H9 (cell line): ENCODE measurements around the gene BRK1. TPM values are rescaled to one million over a fixed set of nuclear protein-coding genes. Genes with fewer than 3 reads are reported as not detected.

ENCODE experiments used
- DNase-seq: peaks from one replicate; pipeline ENCODE4 v3.0.0-alpha.2; 2017
- H2AFZ ChIP-seq: one replicate; pipeline ENCODE4 v1.6.1; 2013; ENCODE audit warnings: mild to moderate bottlenecking, low read length, control low read depth, moderate library complexity
- H2AK5ac ChIP-seq: 2 replicates; pipeline ENCODE4 v1.6.1; 2013; ENCODE audit warnings: low read length, control low read depth, mixed read lengths; ENCODE audit not compliant: insufficient read length
- H2BK120ac ChIP-seq: one replicate; pipeline ENCODE4 v1.6.1; 2013; ENCODE audit warnings: low read depth, mild to moderate bottlenecking, low read length, control low read depth, inconsistent platforms; ENCODE audit not compliant: poor library complexity, severe bottlenecking
- H2BK12ac ChIP-seq: 2 replicates; pipeline ENCODE4 v1.6.1; 2013; ENCODE audit warnings: low read length, control low read depth, mixed read lengths, low read depth; ENCODE audit not compliant: insufficient read length
- H2BK15ac ChIP-seq: 2 replicates; pipeline ENCODE4 v1.6.1; 2013; ENCODE audit warnings: low read depth, low read length, control low read depth
- H2BK20ac ChIP-seq: one replicate; pipeline ENCODE4 v1.6.1; 2013; ENCODE audit warnings: low read depth, mild to moderate bottlenecking, low read length, control low read depth, inconsistent platforms; ENCODE audit not compliant: poor library complexity, severe bottlenecking
- H2BK5ac ChIP-seq: 2 replicates; pipeline ENCODE4 v1.6.1; 2013; ENCODE audit warnings: low read length, control low read depth, mixed read lengths; ENCODE audit not compliant: insufficient read length
- H3K14ac ChIP-seq: 2 replicates; pipeline ENCODE4 v1.6.1; 2013; ENCODE audit warnings: low read length, control low read depth; ENCODE audit not compliant: insufficient read depth
- H3K18ac ChIP-seq: 2 replicates; pipeline ENCODE4 v1.6.1; 2013; ENCODE audit warnings: low read depth, mild to moderate bottlenecking, mixed read lengths, low read length, control low read depth; ENCODE audit not compliant: insufficient read length
- H3K23ac ChIP-seq: 2 replicates; pipeline ENCODE4 v1.6.1; 2013; ENCODE audit warnings: low read length, control low read depth, mixed read lengths, low read depth; ENCODE audit not compliant: insufficient read length
- H3K23me2 ChIP-seq: 2 replicates; pipeline ENCODE4 v1.6.1; 2013; ENCODE audit warnings: low read depth, mild to moderate bottlenecking, mixed read lengths, low read length, control low read depth; ENCODE audit not compliant: insufficient read length, poor library complexity, severe bottlenecking
- H3K27ac ChIP-seq: 2 replicates; pipeline ENCODE4 v1.5.1; 2013; ENCODE audit warnings: low read length, control low read depth, mixed read lengths, low read depth; ENCODE audit not compliant: insufficient read length
- H3K27me3 ChIP-seq: 2 replicates; pipeline ENCODE4 v1.6.1; 2013; ENCODE audit warnings: low read length, control low read depth, inconsistent platforms; ENCODE audit not compliant: insufficient read depth
- H3K4ac ChIP-seq: 2 replicates; pipeline ENCODE4 v1.6.1; 2013; ENCODE audit warnings: low read depth, mild to moderate bottlenecking, control low read depth, inconsistent platforms, low read length, moderate library complexity
- H3K4me1 ChIP-seq: 2 replicates; pipeline ENCODE4 v1.6.1; 2013; ENCODE audit warnings: low read length, control low read depth, inconsistent platforms; ENCODE audit not compliant: insufficient read depth
- H3K4me2 ChIP-seq: 2 replicates; pipeline ENCODE4 v1.6.1; 2013; ENCODE audit warnings: low read length, control low read depth, mixed read lengths; ENCODE audit not compliant: insufficient read length, insufficient read depth
- H3K56ac ChIP-seq: 2 replicates; pipeline ENCODE4 v1.6.1; 2013; ENCODE audit warnings: low read depth, mild to moderate bottlenecking, mixed read lengths, low read length, control low read depth; ENCODE audit not compliant: insufficient read length
- H3K79me1 ChIP-seq: 2 replicates; pipeline ENCODE4 v1.6.1; 2013; ENCODE audit warnings: low read depth, mild to moderate bottlenecking, moderate library complexity, low read length, control low read depth, inconsistent platforms; ENCODE audit not compliant: insufficient read depth, poor library complexity, severe bottlenecking
- H3K79me2 ChIP-seq: 2 replicates; pipeline ENCODE4 v1.6.1; 2013; ENCODE audit warnings: low read length, control low read depth, inconsistent platforms; ENCODE audit not compliant: insufficient read depth
- H3K9ac ChIP-seq: 2 replicates; pipeline ENCODE4 v1.6.1; 2013; ENCODE audit warnings: low read length, control low read depth, mixed read lengths; ENCODE audit not compliant: insufficient read length; ENCODE audit errors: extremely low read depth
- H3K9me3 ChIP-seq: one replicate; pipeline ENCODE4 v1.6.1; 2013; ENCODE audit warnings: low read depth, low read length, inconsistent platforms; ENCODE audit not compliant: control insufficient read depth
- H3T11ph ChIP-seq: one replicate; pipeline ENCODE4 v1.6.1; 2013; ENCODE audit warnings: mild to moderate bottlenecking, low read length, control low read depth, inconsistent platforms
- H4K20me1 ChIP-seq: one replicate; pipeline ENCODE4 v1.6.1; 2013; ENCODE audit not compliant: control insufficient read depth, insufficient read length, insufficient read depth
- H4K5ac ChIP-seq: 2 replicates; pipeline ENCODE4 v1.6.1; 2013; ENCODE audit warnings: low read depth, mild to moderate bottlenecking, mixed read lengths, low read length, control low read depth; ENCODE audit not compliant: insufficient read length
- H4K8ac ChIP-seq: replicated peaks from 2 replicates; pipeline ENCODE4 v1.6.1; 2013; ENCODE audit warnings: low read length, control low read depth, mixed read lengths, low read depth; ENCODE audit not compliant: insufficient read length
- H4K91ac ChIP-seq: 2 replicates; pipeline ENCODE4 v1.6.1; 2013; ENCODE audit warnings: low read depth, mild to moderate bottlenecking, moderate library complexity, mixed read lengths, low read length, control low read depth; ENCODE audit not compliant: insufficient read length
- H3K27ac Mint-ChIP-seq, 3 experiments: 2 replicates in 2 of 3; 3 replicates in 1 of 3; pipeline ENCODE4 v1.8.0; 2020 to 2021; ENCODE audit warnings: mixed read lengths in 3 of 3, mild to moderate bottlenecking in 1 of 3, moderate library complexity in 1 of 3
- H3K27me3 Mint-ChIP-seq: 2 replicates; pipeline ENCODE4 v1.8.0; 2021; ENCODE audit warnings: low read depth, mild to moderate bottlenecking, moderate library complexity, mixed read lengths
- H3K36me3 Mint-ChIP-seq, 3 experiments: 2 replicates in 2 of 3; 3 replicates in 1 of 3; pipeline ENCODE4 v1.8.0; 2020 to 2021; ENCODE audit warnings: low read depth in 3 of 3, mixed read lengths in 3 of 3; ENCODE audit not compliant: insufficient read depth in 1 of 3
- H3K4me1 Mint-ChIP-seq, 2 experiments: 2 replicates each; pipeline ENCODE4 v1.8.0; 2020; ENCODE audit warnings: mixed read lengths in 2 of 2
- H3K4me3 Mint-ChIP-seq, 2 experiments: 2 replicates in 1 of 2; 3 replicates in 1 of 2; pipeline ENCODE4 v1.8.0; 2020 to 2021; ENCODE audit warnings: mild to moderate bottlenecking in 2 of 2, mixed read lengths in 2 of 2, moderate library complexity in 1 of 2
- H3K9me3 Mint-ChIP-seq, 2 experiments: 2 replicates in 1 of 2; 3 replicates in 1 of 2; pipeline ENCODE4 v1.8.0; 2020; ENCODE audit warnings: mild to moderate bottlenecking in 2 of 2, mixed read lengths in 2 of 2, moderate library complexity in 1 of 2
- CTCF ChIP-seq: fragments of 200-600 bp; sonication (generic); conservative IDR thresholded peaks from 3 replicates; pipeline ENCODE4 v1.8.0; 2021; ENCODE audit warnings: antibody characterized with exemption, mild to moderate bottlenecking
- total RNA-seq: library from RNA; stranded (reverse); gene quantifications from 2 replicates; pipeline ENCODE4 v1.2.1, GENCODE V29; 2021

The BRK1 gene
- total RNA-seq, 1 experiment from 2014 or later: 121 TPM

GRCh38 chr3:10074666-10075065, 40.8 kb upstream of the BRK1 start:
- TF ChIP-seq CTCF: no peak
- Histone ChIP-seq H3K79me2 (no peaks in the 10 kb centered on the region), H2BK120ac (no peak overlapping the region), H2AFZ (no peak overlapping the region), H2BK20ac (no peak overlapping the region), H3K79me1 (no peaks in the 10 kb centered on the region), H3K23ac (no peak overlapping the region), H3K4ac (no peak overlapping the region), H3K18ac (no peak overlapping the region), H3K27ac (no peak overlapping the region), H3K56ac (no peak overlapping the region), H3K4me1 (no peaks in the 10 kb centered on the region), H3K9ac (no peak overlapping the region), H3K23me2 (no peaks in the 10 kb centered on the region), H2AK5ac (no peak overlapping the region), H3K4me2 (no peak overlapping the region), H2BK15ac (no peak overlapping the region), H3T11ph (no peak overlapping the region), H3K9me3 (no peaks in the 10 kb centered on the region), H4K5ac (no peak overlapping the region), H3K27me3 (no peaks in the 10 kb centered on the region), H4K20me1 (no peaks in the 10 kb centered on the region), H3K14ac (no peak overlapping the region), H2BK5ac (no peak overlapping the region), H4K91ac (no peak overlapping the region), H2BK12ac (no peak overlapping the region), H4K8ac (no peak overlapping the region)
- H3K36me3 Mint-ChIP-seq: peaks cover 28 to 70% (median 58%) of the 10 kb centered on the region in 3 experiments
- no peak overlapping the region for H3K27ac Mint-ChIP-seq
- no peak for DNase-seq
- H3K27me3 Mint-ChIP-seq: no peaks in the 10 kb centered on the region
- H3K9me3 Mint-ChIP-seq: no peaks in the 10 kb centered on the region
- H3K4me1 Mint-ChIP-seq: no peaks in the 10 kb centered on the region
- H3K4me3 Mint-ChIP-seq: no peak overlapping the region
